Skeletal muscle tissue (tissue), 4 donors: Measurements from ENCODE around the gene SEC31B. TPM values are rescaled to one million over a fixed set of nuclear protein-coding genes. Genes with fewer than 3 reads are reported as not detected.

Experiments used
- H3K27ac ChIP-seq: one replicate; pipeline ENCODE4 v1.7.0; 2013; ENCODE audit warnings: mild to moderate bottlenecking, low read depth, low read length, inconsistent platforms
- H3K27me3 ChIP-seq, 3 donors: one replicate each; pipeline ENCODE4 v1.7.0; 2013; ENCODE audit warnings: low read length in 3 of 3; ENCODE audit not compliant: control insufficient read depth in 3 of 3, insufficient read depth in 3 of 3
- H3K36me3 ChIP-seq, 3 donors: one replicate each; pipeline ENCODE4 v1.7.0; 2013; ENCODE audit warnings: low read length in 3 of 3; ENCODE audit not compliant: control insufficient read depth in 3 of 3, insufficient read depth in 3 of 3
- H3K4me1 ChIP-seq, 3 donors: one replicate each; pipeline ENCODE4 v1.7.0; 2013; ENCODE audit warnings: low read length in 3 of 3, mild to moderate bottlenecking in 3 of 3; ENCODE audit not compliant: control insufficient read depth in 3 of 3, insufficient read depth in 3 of 3
- H3K4me3 ChIP-seq, 3 donors: one replicate each; pipeline ENCODE4 v1.7.0; 2013; ENCODE audit warnings: low read length in 3 of 3
- H3K9ac ChIP-seq, 3 donors: one replicate each; pipeline ENCODE4 v1.7.0; 2013; ENCODE audit warnings: low read length in 3 of 3, mild to moderate bottlenecking in 3 of 3, moderate library complexity in 2 of 3, low read depth in 1 of 3
- H3K9me3 ChIP-seq, 3 donors: one replicate each; pipeline ENCODE4 v1.7.0; 2013; ENCODE audit warnings: low read length in 3 of 3; ENCODE audit not compliant: control insufficient read depth in 3 of 3
- total RNA-seq: library from RNA; depleted of rRNA; stranded (reverse); fragments of >200 nt; gene quantifications from one replicate; pipeline ENCODE4 v1.2.3, GENCODE V29; 2014
- donor health status: Osteomylitis.

Gene SEC31B
- total RNA-seq, 1 donor from 2014 or later = 2.6 TPM

- Histone ChIP-seq H3K27me3 (no peaks in the 10 kb centered on the region), H3K36me3 (no peaks in the 10 kb centered on the region), H3K4me1 (no peaks in the 10 kb centered on the region), H3K4me3 (no peak overlapping the region), H3K9me3 (no peaks in the 10 kb centered on the region), H3K9ac (no peak overlapping the region), H3K27ac (no peak overlapping the region)
These were observed 50.7 kb downstream of the SEC31B start for GRCh38 chr10:100468978-100469377.

GRCh38 chr10:100468322-100468721 lies 51.3 kb downstream of the SEC31B start:
- Histone ChIP-seq H3K4me3 (no peak overlapping the region), H3K27me3 (no peaks in the 10 kb centered on the region)

DNA sequence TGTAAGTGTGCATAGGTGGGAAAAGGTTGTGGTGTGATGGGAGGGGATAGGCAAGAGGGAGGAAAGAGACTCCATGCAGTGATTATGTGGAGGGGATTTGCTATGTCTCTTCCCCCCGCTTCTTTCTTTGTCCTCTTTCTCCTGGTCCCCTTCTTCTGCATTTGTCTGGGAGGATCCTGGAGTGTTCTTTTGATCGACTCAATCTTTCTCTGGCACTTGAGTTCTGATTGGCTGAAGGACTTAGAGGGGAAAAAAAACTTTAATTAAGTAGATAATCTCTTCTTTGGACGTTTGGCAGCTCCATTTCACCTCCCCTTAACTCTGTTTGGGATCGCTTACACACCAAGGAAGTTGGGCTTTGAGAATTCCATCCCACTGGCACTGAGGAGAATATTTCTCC lies 57.0 kb downstream of the SEC31B start, which contains the start of gene WNT8B:
WNT8B (plus strand) TSS at position 301 of the 400 bp plus-strand sequence. CDS start 160 bp downstream, outside the sequence.
- Histone ChIP-seq H3K27me3 (no peaks in the 10 kb centered on the region), H3K4me1 (no peaks in the 10 kb centered on the region), H3K9me3 (no peaks in the 10 kb centered on the region), H3K9ac (no peak within 1 kb of the TSS), H3K4me3 (no peak within 1 kb of the TSS), H3K36me3 (no peaks in the 10 kb centered on the region), H3K27ac (no peak within 1 kb of the TSS)

More at GRCh38 chr10:100468322-100468721, 51.3 kb downstream of the SEC31B start:
- Histone ChIP-seq H3K4me1 (no peaks in the 10 kb centered on the region), H3K9me3 (no peaks in the 10 kb centered on the region), H3K27ac (no peak overlapping the region), H3K36me3 (no peaks in the 10 kb centered on the region), H3K9ac (no peak overlapping the region)

- no peaks in the 10 kb centered on the region for H3K36me3 ChIP-seq
- H3K27me3 ChIP-seq = no peaks in the 10 kb centered on the region
- no peak overlapping the region for H3K27ac ChIP-seq
- peaks cover 0 to 3% (median 0%) of the 10 kb centered on the region in 3 donors for H3K9me3 ChIP-seq
- H3K9ac ChIP-seq = no peak overlapping the region
- no peaks in the 10 kb centered on the region for H3K4me1 ChIP-seq
- no peak overlapping the region for H3K4me3 ChIP-seq
These were observed 70.7 kb downstream of the SEC31B start for GRCh38 chr10:100448951-100449350.

- no peak overlapping the region for H3K9ac ChIP-seq
- peaks cover 0 to 3% (median 0%) of the 10 kb centered on the region in 3 donors for H3K9me3 ChIP-seq
- H3K27ac ChIP-seq = no peak overlapping the region
- no peaks in the 10 kb centered on the region for H3K36me3 ChIP-seq
- no peaks in the 10 kb centered on the region for H3K27me3 ChIP-seq
- no peaks in the 10 kb centered on the region for H3K4me1 ChIP-seq
- no peak overlapping the region for H3K4me3 ChIP-seq
These were observed 72.0 kb downstream of the SEC31B start for GRCh38 chr10:100447663-100448062.

GRCh38 chr10:100446130-100446761 lies 73.4 kb downstream of the SEC31B start:
- no peaks in the 10 kb centered on the region for H3K27me3 ChIP-seq
- no peak overlapping the region for H3K27ac ChIP-seq
- peaks cover 0 to 3% (median 0%) of the 10 kb centered on the region in 3 donors for H3K9me3 ChIP-seq
- H3K36me3 ChIP-seq = no peaks in the 10 kb centered on the region
- no peak overlapping the region for H3K9ac ChIP-seq
- H3K4me3 ChIP-seq = no peak overlapping the region
- no peaks in the 10 kb centered on the region for H3K4me1 ChIP-seq

- Histone ChIP-seq H3K4me3 (no peak overlapping the region), H3K4me1 (peaks cover 0 to 4% (median 0%) of the 10 kb centered on the region in 3 donors), H3K27ac (no peak overlapping the region), H3K36me3 (no peaks in the 10 kb centered on the region), H3K9me3 (peaks cover 0 to 3% (median 0%) of the 10 kb centered on the region in 3 donors), H3K27me3 (no peaks in the 10 kb centered on the region), H3K9ac (no peak overlapping the region)
These were observed 77.1 kb downstream of the SEC31B start for GRCh38 chr10:100442548-100442947.

DNA sequence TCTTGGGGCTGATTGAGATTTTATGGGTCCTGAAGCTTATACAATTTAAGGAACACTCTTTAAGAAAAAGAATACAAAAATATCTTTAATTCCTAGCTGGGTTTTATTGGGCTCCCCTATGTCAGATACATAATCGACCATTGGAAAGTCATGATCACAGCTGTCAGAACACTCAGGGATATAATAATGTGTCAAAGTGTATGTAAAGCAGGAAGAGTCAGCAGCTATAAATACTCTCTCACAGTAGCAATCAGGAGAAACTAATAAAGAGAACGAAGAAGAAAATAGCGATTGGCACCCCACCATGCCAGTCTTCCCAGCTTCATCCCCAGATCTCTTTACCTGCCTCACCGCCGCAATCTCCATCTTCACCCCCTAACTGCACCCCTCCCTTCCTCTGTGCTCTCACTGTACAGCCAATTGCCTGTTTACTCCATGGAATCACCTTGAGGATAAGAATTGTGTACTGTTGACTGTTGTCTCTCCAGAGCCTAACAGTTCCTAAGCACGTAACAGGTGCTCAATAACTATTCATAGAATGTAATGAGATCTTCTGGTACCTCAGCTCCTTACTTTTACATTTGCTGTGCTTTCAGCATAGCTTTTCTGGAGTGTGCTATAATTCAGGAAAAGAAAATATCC lies 80.9 kb downstream of the SEC31B start:
- Histone ChIP-seq H3K4me1 (peaks cover 0 to 4% (median 0%) of the 10 kb centered on the region in 3 donors), H3K27me3 (no peaks in the 10 kb centered on the region), H3K27ac (peak overlapping the region; percentile 65), H3K9me3 (no peaks in the 10 kb centered on the region), H3K9ac (peak overlapping the region in 1 of 3 donors; percentile 40), H3K36me3 (no peaks in the 10 kb centered on the region), H3K4me3 (peak overlapping the region in 1 of 3 donors; percentile 29)
